HG03196 (cell line): ENCODE results near the gene PLEK.
"Not testable (repeated sequence)": the region's sequence is repeated elsewhere in the genome, so short reads cannot be mapped to it uniquely, and the experiment has no call there.

ENCODE experiments used
- ATAC-seq: cut with Tn5 transposase; IDR thresholded peaks from one replicate; pipeline ENCODE4 v1.9.1; 2021; ENCODE audit not compliant: unreplicated experiment

The PLEK gene

DNA sequence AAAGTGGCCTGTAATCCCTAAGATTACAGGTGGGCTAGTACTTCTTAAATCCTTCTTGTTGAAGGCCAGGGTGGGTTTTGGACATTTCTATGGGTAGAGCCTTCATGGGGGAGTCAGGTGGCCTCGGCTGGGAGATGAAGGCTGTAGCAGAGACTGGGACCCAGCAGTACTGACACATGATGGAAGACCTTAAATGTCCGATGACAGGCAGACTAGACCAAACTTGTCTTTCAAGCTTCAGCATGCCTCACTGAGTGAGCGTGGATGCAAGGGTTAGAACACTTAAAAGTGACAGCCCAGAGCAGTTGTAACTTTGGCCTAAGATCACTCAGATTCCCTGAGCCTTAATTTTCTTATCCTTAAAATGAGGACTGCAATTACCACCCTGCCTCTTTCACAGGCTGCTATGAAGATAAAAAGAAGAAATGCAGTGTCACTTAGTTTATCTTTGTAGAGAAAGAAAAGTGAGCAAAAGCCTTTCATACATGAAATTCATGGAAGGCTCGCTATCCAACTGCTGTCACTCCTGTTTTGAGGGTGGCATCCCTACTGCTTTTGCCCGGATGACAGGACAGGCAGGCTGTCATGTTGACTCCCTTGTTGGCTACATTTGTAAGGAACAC, 19.5 kb downstream of the PLEK start:
- ATAC-seq: no peak

DNA sequence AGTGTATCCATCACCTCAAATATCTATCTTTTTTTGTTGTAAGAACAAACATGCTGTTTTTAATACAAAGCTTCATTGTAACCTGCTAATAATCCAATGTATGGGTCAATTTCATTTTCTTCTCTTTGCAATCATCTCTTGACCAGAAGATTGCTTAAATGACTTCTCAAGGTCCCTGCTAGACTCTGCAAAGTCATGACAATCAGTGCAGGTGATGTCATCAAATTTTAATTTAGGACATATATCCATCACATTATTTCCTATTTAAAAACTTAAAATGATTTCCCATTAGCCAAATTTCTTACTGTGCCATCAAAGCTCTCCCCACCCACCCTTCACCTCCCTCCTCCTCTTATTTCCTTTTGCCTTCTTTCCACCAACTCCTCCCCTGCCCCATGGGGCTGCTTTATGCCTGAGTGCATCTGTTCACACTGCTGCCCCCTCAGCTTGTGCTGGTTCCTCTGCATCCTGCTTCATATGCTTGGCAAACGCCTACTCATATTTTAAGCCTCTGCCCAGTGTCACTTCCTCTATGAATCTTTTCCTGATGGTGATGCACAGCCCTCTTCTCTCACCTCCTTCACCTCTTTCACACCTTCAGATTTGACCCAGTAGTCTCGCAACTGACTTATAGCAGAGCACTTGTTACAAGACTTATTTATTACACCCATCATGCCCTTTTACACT, 20.3 kb downstream of the PLEK start:
- ATAC-seq: peak; percentile 57

DNA sequence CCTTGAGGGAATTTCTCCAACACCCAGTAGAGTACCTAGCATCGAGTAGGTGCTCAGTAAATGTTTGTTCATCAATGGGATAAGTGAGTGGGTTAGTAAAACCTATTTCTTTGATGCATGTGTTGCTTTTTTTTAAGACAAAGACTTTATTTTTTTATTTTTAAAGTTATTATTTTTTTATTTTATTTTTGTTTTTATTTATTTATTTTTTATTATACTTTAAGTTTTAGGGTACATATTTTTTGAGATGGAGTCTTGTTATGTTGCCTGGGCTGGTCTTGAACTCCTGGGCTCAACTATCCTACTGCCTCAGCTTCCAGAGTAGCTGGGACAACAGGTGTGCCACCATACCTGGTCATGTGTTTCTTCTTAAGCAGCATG, 20.8 kb downstream of the PLEK start:
- no peak for ATAC-seq

DNA sequence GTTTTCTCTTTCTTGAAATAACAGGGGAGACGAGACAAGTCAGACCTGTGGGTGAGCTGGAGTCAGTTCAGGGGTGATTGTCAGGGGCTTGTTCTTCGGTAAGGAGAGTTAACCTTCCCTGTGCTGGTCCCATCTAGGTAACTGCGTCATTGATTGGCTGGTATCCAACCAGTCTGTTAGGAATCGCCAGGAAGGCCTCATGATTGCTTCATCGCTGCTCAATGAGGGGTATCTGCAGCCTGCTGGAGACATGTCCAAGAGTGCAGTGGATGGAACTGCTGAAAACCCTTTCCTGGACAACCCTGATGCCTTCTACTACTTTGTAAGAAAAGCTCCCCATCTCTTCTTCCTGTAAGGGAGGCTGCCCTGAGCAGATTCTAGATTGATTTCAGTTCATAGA, 21.3 kb downstream of the PLEK start:
- ATAC-seq: no peak

DNA sequence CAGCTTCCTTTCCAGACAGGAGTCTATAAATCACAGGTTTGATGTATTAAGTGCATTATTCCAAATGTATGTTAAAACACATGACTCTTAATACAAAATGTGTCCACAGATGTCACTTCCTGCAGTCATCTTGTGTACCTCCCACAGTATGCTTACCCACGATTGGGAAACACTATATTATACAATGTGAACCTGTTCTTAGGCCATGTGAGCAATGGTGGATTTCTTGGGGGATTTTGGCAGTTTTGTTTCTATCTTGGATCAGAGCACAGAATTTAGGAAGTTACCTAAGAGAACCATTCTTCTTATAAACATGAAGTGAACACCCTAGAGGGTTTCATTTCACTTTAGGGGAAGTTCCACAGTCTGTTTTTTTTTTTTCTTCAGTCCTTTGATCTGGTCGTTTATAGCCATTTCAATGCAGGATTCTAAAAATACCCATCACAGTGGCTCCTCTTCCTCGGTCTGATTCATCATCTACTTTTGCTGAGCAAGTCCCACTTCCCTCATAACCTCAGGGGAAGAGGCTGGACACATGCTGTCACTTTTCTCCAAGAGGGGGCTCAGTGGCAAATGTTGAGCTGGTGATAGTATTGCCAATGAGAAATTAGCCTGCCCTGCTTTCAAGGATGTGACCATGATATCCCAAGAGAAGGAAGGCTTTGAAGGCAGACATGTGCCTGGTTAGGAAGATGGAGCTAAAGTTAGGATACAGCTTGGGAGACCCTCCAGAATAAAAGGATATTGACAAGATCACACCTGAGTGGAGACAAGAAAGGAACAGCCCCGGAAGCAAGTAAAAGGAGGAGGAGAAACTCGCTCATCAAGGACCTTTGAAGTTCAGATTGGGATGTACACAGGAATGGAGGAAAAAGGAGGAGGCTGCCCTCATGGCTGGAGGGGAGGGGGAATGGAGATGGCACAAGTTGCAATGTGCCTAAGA, 22.6 kb downstream of the PLEK start:
- ATAC-seq: peak; percentile 36

DNA sequence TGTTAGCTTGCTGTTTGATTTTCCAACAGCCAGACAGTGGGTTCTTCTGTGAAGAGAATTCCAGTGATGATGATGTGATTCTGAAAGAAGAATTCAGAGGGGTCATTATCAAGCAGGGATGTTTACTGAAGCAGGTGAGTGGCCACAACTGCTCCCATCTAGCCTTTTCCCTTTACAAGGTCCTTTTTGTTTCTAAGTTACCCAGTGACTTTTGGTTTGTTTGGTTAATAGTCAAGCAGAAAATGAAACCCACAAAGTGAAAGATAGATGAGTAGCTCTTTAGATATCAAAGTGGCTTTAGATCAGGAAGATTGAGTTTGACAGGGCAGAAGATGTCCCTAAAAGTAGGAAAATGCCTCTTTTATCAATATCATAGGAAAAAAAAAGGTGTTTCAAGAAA, 23.3 kb downstream of the PLEK start:
- peak; percentile 40 for ATAC-seq

DNA sequence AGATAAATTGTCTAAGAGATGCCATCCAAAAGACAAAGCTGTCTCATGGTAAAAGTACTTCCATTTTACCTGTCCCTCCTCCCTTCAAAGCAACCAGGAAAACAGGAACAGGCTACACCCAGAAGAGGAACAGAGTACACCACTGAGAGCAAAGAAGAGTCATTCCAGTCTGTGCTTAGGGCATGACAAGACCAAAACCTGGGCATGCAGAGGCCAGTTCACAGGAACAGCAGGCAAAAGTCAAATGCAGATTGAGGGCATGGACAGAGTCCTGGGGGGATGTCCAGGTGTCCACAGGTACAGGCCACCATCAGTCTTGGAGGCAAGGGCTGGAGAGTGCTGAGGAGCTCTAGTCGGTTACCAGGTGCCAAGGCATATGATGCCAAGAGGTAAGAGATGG, 23.7 kb downstream of the PLEK start:
- no peak for ATAC-seq

DNA sequence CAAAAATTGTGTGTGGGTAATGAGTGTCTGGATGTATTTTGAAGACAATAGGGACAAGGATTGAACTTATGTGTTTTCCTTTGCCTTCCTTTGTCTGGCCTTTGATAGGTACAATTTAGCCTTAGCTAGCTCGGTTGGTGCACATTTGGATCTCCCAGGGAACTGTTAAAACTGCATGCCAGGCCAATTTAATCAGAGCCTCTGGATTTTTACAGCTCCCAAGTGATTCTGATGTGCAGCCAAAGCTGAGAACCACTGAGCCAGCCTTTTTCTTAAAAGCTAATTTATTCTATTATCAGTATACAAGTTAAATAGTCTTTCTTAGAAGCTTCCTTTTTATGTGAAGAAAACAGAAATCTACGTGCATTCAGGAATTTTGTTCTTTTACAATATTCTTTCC, 25.0 kb downstream of the PLEK start:
- no peak for ATAC-seq

DNA sequence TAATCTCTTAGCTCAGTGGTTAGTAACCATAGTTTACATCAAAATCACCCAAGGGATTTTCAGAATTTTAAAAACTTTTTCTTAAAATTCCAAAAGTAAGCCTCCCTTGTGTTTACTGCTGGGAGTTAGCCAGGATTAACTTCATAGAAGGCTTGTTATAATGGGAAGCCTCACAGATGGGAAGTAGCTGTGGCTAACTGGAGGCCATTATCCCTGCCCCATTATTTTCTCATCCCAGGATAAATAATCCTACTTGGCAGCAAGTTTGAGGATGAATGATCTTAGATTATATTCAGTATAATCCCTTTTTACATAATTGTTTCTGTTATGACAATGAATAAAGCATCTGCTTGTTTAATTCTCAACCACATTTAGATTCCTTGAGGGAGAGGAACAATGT, 25.5 kb downstream of the PLEK start:
- no peak for ATAC-seq

DNA sequence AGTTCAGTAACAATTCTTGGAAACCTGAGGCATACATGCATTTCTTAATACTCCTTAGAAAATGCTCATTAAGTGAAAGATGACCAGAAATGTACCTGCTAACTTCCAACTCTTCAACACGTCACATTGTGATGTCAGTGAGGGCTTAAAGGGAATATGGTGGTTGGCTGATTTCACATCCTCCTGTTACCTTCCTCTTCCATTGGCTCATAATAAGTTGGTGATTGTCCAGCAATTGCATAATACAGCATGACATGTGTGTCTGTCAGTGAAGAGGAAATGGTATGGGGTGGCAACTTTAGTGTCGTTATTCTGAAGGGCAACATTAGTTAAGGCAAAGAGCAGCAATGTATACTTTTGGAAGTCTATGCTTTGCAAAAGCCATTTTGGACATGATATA, 26.0 kb downstream of the PLEK start:
- no peak for ATAC-seq

DNA sequence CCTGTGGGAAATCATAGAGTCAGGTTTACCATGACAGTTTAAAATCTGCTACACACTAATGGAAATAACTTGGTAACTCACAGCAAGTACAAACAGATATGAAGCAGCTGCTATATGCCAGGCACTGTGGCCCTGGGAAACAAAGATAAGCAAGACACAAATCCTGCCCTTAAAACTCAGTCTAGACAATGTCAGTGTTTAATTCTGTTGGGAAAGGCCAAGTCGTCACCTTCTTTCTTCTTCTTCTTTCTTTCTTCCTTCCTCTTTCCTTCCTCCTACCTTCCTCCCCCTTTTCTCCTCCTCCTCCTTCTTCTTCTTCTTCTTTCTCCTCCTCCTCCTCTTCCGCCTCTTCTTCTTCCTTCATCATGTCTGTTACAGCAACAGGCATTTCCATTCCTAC, 26.8 kb downstream of the PLEK start:
- no peak for ATAC-seq

DNA sequence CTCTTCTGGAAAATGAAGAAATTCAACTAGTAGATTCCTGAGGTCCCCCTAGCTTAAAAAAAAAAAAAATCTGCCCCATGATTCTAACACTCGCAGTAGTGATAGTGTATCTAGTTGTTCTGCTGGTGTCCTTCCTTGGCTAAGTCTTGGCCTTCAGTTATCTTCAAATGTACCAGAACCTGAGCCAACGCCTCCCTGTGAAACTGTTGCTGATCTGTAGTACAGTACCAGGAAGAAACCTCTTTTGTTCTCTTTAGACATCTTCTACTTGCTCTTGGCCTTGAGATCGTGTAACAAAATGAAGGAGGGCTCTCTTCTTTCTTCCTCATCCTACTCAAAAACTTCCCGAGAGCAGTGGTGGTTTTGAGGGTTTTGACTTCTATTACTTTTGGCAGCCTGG, 31.0 kb downstream of the PLEK start:
- no peak for ATAC-seq

DNA sequence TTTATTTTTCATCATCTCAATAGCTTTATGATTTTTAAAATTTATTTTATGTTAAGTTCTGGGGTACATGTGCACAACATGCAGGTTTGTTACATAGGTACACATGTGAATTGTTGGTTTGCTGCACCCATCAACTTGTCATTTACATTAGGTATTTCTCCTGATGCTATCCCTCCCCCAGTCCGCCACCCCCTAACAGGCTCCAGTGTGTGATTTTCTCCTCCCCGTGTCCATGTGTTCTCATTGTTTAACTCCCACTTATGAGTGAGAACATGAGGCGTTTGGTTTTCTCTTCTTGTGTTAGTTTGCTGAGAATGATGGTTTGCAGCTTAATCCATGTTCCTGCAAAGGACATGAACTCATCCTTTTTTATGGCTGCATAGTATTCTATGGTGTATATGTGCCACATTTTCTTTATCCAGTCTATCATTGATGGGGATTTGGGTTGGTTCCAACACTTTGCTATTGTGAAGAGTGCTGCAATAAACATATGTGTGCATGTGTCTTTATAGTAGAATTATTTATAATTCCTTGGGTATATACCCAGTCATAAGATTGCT, 32.7 kb downstream of the PLEK start:
- ATAC-seq: not testable (repeated sequence)

DNA sequence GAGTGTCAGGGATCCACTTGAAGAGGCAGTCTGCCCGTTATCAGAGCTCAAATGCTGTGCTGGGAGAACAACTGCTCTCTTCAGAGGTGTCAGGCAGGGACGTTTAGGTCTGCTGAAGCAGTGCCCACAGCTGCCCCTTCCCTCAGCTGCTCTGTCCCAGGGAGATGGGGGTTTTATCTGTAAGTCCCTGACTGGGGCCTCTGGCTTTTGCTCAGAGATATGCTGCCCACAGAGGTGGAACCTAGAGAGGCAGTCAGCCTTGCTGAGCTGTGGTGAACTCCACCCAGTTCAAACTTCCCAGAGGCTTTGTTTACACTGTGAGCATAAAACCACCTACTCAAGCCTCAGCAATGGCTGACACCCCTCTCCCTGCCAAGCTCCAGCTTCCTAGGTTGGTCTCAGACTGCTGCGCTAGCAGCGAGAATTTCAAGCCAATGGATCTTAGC, 38.1 kb downstream of the PLEK start:
- peak; percentile 82 for ATAC-seq

DNA sequence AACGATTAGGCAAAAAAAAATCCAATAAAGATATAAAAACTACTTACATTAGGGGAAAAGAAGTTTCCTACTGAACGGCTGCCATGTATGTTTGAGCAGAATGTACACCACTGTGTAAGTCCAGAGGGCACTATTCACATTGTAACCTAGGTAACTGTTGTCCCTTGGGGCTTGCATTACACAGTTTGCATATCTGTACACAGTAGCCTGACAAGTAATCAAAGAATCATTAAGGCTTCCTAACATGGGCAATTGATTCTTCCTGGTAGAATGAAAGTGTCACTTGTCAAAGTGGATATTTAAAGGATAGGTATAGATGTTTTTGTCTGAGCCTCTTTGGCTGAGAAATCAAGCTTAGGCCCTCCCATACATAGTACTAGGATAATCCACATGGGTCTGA, 39.1 kb downstream of the PLEK start:
- no peak for ATAC-seq

DNA sequence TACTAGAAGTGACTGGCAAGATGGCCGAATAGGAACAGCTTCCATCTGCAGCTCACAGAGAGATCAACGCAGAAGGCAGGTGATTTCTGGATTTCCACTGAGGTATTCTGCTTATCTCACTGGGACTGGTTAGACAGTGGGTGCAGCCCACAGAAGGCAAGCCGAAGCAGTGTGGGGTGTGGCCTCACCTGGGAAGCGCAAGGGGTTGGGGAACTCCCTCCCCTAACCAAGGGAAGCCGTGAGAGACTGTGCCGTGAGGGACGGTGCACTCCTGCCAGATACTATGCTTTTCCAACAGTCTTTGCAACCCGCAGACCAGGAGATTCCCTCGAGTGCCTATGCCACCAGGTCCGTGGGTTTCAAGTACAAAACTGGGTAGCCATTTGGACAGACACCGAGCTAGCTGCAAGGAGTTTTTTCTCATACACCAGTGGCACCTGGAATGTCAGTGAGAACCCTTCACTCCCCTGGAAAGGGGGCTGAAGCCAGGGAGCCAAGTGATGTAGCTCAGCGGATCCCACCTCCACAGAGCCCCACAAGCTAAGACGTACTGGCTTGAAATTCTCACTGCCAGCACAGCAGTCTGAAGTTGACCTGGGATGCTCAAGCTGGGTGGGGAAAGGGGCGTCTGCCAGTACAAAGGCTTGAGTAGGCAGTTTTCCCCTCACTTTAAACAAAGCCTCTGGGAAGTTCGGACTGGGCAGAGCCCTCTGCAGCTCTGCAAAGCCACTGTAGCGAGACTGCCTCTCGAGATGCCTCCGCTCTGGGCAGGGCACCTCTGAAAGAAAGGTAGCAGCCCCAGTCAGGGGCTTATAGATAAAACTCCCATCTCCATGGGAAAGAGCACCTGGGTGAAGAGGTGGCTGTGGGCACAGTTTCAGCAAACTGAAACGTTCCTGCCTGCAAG, 40.1 kb downstream of the PLEK start:
- no peak for ATAC-seq

DNA sequence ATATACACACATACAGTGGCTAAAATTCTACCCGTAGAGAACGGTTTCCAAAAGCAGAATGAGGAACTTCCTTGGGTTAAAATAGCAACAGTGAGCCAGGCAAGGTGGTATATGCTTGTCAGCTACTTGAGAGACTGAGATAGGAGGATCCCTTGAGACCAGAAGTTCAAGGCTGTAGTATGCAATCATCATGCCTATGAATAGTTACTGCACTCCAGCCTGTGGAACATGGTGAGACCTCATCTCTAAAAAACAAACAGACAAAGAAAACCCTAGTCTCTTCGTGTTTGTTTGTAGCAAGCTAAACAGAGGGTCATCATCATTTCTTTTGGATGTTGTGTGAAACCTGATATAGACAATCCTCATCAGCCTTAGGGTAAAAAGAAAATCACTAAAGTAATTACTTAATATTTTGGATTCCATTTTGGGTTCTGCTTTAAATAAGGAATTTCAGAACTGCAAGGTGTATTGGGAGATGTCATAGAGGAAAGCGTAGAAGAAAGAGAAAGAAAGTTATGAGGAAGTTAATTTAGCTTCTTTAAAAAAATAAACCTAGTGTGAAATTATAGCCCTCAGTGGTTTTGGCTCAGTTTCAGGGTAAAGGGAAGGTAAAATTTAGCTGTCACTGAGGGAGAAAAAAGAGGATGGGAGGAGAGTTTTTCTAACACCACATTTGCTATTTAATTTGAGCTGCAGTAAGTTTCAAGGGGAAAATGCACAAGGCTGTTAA, 46.5 kb downstream of the PLEK start:
- ATAC-seq: peak; percentile 91

DNA sequence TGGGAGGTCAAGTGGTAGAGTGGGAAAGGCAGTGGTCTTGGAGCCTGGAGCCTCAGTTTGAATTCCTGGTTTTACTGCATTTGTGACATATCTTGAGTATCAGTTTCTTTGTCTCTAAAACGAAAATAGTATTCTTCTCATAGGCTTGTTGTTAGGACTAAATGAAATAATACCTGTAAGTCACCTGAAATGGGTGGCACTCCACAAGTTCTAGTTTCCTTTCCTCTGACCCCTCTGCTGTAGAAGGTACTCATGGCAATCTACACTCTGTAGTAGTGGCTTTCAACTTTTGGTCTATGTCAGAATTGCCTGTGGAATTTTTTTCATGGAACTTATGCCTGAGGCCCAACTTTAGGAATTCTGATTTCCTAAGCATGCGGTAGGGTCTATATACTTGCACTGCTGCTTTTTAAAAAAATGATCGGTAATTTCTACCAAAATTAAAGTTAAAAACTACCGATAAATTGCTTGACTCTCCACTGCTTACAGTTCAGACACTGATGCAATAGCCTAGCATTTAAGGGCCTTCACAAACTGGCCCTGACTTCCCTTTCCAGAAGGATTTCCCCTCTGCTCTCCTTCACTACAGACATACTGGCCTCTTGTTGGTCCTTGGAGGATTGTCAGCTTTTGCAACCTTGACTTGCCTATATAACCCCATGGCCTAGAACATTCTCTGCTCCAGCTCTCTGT, 47.2 kb downstream of the PLEK start:
- ATAC-seq: peak; percentile 36

DNA sequence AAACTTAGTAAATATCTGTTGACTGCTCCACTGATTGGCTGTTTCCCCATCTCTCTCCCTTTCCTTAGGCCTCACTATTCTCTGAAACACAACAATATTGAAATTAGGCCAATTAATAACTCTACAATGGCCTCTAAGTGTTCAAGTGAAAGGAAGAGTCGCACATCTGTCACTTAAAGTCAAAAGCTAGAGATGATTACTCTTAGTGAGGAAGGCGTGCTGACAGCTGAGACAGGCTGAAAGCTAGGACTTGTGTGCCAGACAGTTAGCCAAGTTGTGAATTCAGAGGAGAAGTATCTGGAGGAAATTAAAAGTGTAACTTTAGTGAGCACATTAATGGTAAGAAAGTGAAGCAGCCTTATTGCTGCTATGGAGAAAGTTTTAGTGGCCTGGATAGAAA, 48.4 kb downstream of the PLEK start:
- ATAC-seq: no peak
